ENCODE measurements around the gene ARHGEF16. TPM values are rescaled to one million over a fixed set of nuclear protein-coding genes. Genes with fewer than 3 reads are reported as not detected.
A peak's percentile ranks its signal among the peaks of the same experiment; 100 is the strongest.

Gene ARHGEF16
- total RNA-seq, 4 donors from 2014 or later, result 0.42 to 0.98 (median 0.69) TPM

DNA sequence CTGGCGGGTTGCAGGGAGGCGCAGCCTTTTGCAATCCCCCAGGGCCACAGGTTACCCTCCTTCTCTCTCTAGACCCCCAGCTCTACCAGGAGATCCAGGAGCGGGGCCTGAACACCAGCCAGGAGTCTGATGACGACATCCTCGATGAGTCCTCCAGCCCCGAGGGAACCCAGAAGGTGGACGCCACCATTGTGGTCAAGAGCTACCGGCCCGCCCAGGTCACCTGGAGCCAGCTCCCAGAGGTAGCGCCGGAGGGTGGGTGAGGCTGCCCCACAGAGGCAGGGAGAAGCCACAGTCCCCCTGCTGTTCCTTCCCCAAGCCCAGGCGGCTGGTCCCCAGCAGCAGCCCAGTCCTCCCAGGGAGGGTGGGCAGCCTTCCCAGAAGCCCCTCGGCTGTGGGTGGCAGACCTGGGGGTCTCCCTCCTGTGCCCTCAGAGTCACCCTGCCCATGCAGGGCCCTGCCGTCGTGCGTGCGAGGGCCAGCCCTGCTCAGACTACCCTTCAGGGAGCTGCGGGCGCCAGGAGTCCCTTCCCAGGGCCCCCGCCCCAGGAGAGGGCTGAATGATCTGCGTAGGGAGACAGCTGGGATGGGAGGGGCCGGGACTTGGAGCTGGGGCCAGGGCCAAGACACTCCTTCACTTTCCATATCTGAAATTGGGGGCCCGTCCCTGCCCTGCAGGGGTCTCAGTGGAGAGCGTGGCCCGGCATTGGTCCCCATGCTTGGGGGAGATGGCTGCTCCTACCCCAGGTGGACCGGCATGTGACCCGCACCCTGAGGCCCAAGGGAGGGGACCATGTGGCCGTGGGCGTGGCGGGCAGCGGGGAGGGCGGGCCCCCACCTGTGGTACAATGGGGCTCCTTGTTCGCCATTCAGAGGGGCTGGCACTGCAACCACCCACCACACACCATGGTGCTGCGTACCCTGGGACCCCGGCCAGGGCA is 12.9 kb downstream of the ARHGEF16 start:
- TF ChIP-seq, protein P1, sequence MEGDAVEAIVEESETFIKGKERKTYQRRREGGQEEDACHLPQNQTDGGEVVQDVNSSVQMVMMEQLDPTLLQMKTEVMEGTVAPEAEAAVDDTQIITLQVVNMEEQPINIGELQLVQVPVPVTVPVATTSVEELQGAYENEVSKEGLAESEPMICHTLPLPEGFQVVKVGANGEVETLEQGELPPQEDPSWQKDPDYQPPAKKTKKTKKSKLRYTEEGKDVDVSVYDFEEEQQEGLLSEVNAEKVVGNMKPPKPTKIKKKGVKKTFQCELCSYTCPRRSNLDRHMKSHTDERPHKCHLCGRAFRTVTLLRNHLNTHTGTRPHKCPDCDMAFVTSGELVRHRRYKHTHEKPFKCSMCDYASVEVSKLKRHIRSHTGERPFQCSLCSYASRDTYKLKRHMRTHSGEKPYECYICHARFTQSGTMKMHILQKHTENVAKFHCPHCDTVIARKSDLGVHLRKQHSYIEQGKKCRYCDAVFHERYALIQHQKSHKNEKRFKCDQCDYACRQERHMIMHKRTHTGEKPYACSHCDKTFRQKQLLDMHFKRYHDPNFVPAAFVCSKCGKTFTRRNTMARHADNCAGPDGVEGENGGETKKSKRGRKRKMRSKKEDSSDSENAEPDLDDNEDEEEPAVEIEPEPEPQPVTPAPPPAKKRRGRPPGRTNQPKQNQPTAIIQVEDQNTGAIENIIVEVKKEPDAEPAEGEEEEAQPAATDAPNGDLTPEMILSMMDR (IDR thresholded peaks at IDR 0.05), result no peak
- no peak for TF ChIP-seq POLR2A (IDR thresholded peaks at IDR 0.05; ENCODE audit: low read depth)
- TF ChIP-seq EP300 (IDR thresholded peaks at IDR 0.05), result no peak
- TF ChIP-seq POLR2AphosphoS5 (IDR thresholded peaks at IDR 0.05), result no peak
- H3K36me3 ChIP-seq, result no peaks in the 10 kb centered on the region
- H3K27me3 ChIP-seq, result peaks cover 0 to 60% (median 0%) of the 10 kb centered on the region in 4 donors
- WGBS, result 84% methylated on average over 25 of the region's 35 CpGs
- no peak overlapping the region for H3K4me3 ChIP-seq
- DNase-seq (ENCODE audit: extremely low spot score), result no peak
- peak overlapping the region in 1 of 4 donors; percentile 33 for H3K27ac ChIP-seq (replicated peaks in 1 of 4)
- H3K4me1 ChIP-seq, result peaks cover 6 to 13% (median 7%) of the 10 kb centered on the region in 4 donors
- no peaks in the 10 kb centered on the region for H3K9me3 ChIP-seq
- intact Hi-C loops (cut with DNase I), result no loop called here

GRCh38 chr1:3468236-3469103 is 14.0 kb downstream of the ARHGEF16 start:
- Histone ChIP-seq H3K27ac (replicated peaks in 1 of 4) (peak overlapping the region in 1 of 4 donors; percentile 12), H3K9me3 (no peaks in the 10 kb centered on the region), H3K36me3 (no peaks in the 10 kb centered on the region), H3K4me3 (no peak overlapping the region), H3K4me1 (peaks cover 6 to 13% (median 7%) of the 10 kb centered on the region in 4 donors), H3K27me3 (peaks cover 0 to 64% (median 0%) of the 10 kb centered on the region in 4 donors)
- no peak for DNase-seq (ENCODE audit: extremely low spot score)
- intact Hi-C loops (cut with DNase I), result no loop called here
- 80% methylated on average over 15 of the region's 34 CpGs for WGBS
- TF ChIP-seq POLR2AphosphoS5 (IDR thresholded peaks at IDR 0.05) (no peak), EP300 (IDR thresholded peaks at IDR 0.05) (no peak), POLR2A (IDR thresholded peaks at IDR 0.05; ENCODE audit: low read depth) (no peak)
- TF ChIP-seq, protein P1 (IDR thresholded peaks at IDR 0.05), result no peak

GRCh38 chr1:3469104-3469848 is 14.8 kb downstream of the ARHGEF16 start:
- Histone ChIP-seq H3K4me1 (peaks cover 6 to 13% (median 7%) of the 10 kb centered on the region in 4 donors), H3K27ac (replicated peaks in 1 of 4) (no peak overlapping the region), H3K36me3 (no peaks in the 10 kb centered on the region), H3K27me3 (peaks cover 0 to 72% (median 0%) of the 10 kb centered on the region in 4 donors), H3K4me3 (no peak overlapping the region), H3K9me3 (no peaks in the 10 kb centered on the region)
- 92% methylated on average over 14 of the region's 31 CpGs for WGBS
- TF ChIP-seq EP300 (IDR thresholded peaks at IDR 0.05), result no peak
- TF ChIP-seq POLR2AphosphoS5 (IDR thresholded peaks at IDR 0.05), result no peak
- TF ChIP-seq, protein P1 (IDR thresholded peaks at IDR 0.05), result no peak
- TF ChIP-seq POLR2A (IDR thresholded peaks at IDR 0.05; ENCODE audit: low read depth), result no peak
- DNase-seq (ENCODE audit: extremely low spot score), result no peak
- intact Hi-C loops (cut with DNase I), result no loop called here

GRCh38 chr1:3469849-3470649 is 15.6 kb downstream of the ARHGEF16 start:
- peaks cover 6 to 13% (median 7%) of the 10 kb centered on the region in 4 donors for H3K4me1 ChIP-seq
- peaks cover 0 to 77% (median 0%) of the 10 kb centered on the region in 4 donors for H3K27me3 ChIP-seq

More at GRCh38 chr1:3469849-3470649, 15.6 kb downstream of the ARHGEF16 start:
- no peak for TF ChIP-seq EP300 (IDR thresholded peaks at IDR 0.05)
- intact Hi-C loops (cut with DNase I), result no loop called here
- no peaks in the 10 kb centered on the region for H3K36me3 ChIP-seq
- 93% methylated on average over 16 of the region's 17 CpGs for WGBS
- H3K4me3 ChIP-seq, result no peak overlapping the region
- DNase-seq (ENCODE audit: extremely low spot score), result no peak
- no peak overlapping the region for H3K27ac ChIP-seq (replicated peaks in 1 of 4)
- no peaks in the 10 kb centered on the region for H3K9me3 ChIP-seq
